Endometrial microvascular endothelial cells (primary cell): Measurements from ENCODE around the gene ST6GAL1. TPM values are rescaled to one million over a fixed set of nuclear protein-coding genes. Genes with fewer than 3 reads are reported as not detected.

Experiments
- in situ Hi-C: cut with HindIII; loops from 2 replicates; pipeline ENCODE4 v1.10.0; 2017; ENCODE audit warnings: low sequenced_read_pairs, low pct_unique_long_range_greater_than_20kb; ENCODE audit errors: inconsistent ontology term
- total RNA-seq: library from RNA; depleted of rRNA; stranded (reverse); fragments of >200 nt; gene quantifications from one replicate; pipeline ENCODE4 v1.2.3, GENCODE V29; 2015; ENCODE audit errors: inconsistent ontology term

The ST6GAL1 gene
- total RNA-seq, 1 donor from 2014 or later: 24.0 TPM

DNA sequence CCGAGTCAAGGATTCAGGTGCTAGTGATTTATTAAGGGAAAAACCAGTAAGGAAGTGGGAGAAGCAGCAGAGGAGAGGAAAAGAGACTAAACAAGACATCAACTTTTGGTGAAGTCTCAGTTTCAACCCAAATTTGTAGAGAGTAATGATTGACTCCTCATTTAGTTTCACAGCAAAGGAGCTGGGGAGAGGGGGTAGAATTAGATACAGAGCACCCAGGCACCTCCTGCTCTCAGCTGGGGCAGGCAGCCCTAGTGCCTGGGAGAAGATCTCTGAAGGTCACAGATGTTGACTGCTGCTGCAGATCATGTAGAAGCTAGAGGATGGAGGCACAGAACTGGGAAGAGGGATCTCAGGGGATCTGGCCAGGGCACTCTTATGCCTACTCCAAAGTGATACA lies 179.8 kb downstream of the ST6GAL1 start:
- in situ Hi-C loops: no loop called here

DNA sequence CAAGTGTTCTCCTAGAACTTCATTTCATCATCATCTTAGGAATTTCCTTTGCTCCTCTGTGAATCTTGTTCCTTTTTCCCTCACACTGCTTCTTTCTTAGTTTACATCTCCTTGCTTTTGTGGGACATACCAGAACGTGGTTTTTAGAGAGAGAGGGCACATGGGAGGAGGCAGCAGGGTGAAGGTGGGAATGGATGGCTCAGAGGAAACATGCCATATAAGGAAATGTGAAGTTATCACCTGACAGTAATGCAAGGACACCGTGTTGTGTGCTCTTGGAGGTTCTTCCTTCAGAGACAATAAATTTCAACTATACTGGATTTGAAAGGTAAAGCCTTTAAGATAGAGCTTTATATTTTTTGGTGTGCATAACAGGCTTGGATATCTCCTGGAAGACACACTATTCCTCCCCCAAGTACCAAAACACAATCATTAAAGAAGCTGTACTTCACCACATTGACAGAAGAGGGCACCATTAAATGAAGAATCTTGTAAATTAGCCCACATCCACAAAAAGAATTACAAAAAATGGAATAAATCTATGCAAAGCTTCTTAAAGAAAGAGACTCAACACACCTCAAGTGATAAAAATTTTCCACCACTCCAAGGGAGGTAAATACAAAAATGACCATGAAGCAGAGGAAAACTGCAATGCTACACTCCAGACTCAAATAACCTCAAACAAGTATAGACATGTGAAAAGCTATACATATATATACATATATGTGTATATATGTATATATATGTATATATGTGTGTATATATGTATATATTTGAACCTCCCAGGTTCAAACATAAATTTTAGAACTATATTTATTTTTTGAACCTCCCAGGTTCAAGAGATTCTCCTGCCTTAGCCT lies 182.8 kb downstream of the ST6GAL1 start:
- in situ Hi-C loops: no loop called here

DNA sequence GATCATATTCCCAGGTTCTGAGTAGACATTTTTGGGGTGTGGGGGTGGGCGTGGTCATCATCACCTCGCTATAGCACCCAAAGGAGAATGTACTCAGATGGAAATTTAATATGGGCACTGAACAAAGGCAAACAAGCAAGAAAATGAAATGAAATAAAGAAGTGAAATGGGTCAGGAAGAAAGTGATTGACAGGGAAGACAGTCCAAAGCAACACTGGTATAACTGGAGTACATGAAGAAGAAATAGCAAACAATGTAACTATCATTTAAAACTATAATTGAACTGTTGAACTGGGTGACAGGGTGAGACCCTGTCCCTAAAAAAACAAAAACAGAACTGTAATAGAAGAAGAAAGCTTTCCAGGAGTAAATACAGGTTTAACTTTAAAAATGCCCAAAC lies 184.2 kb downstream of the ST6GAL1 start:
- in situ Hi-C loops: no loop called here

DNA sequence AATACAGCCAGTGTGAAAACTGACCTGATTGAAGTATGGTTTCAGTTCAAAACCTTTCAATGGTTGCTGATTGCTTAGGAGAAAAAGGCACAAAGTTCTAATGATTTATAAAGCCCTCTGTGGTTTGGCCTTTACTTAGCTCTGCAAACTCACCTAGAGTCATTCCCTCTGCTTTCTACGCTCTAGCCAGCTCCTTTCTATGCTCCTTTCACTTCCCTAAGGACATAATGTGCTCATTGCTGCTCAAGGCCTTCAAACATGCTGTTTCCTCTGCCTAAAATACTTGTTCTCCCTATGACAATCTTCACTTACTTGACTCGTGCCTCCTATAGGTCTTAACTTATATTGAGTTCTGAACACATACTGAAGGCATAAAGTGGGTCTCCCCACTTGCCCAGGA lies 190.0 kb downstream of the ST6GAL1 start:
- in situ Hi-C loops: no loop called here

DNA sequence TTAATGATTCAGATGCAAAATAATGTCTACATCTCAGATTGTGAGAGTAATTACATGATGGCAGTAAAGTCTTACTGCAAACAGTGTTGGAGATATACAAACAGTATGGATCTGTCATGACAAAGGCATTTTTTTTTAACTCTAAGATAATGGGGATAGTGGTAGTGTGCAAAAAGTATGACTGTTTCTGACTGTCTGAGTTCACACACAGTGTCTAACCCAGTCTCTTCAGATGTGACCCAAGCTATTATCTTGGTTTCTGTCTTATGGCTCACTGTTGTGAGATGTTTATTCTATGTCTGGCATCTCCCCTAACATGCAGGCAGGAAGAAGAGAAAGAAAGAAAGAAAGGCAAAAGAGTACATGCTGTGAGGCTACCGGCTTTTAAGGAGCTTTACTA lies 191.9 kb downstream of the ST6GAL1 start:
- in situ Hi-C loops: no loop called here

DNA sequence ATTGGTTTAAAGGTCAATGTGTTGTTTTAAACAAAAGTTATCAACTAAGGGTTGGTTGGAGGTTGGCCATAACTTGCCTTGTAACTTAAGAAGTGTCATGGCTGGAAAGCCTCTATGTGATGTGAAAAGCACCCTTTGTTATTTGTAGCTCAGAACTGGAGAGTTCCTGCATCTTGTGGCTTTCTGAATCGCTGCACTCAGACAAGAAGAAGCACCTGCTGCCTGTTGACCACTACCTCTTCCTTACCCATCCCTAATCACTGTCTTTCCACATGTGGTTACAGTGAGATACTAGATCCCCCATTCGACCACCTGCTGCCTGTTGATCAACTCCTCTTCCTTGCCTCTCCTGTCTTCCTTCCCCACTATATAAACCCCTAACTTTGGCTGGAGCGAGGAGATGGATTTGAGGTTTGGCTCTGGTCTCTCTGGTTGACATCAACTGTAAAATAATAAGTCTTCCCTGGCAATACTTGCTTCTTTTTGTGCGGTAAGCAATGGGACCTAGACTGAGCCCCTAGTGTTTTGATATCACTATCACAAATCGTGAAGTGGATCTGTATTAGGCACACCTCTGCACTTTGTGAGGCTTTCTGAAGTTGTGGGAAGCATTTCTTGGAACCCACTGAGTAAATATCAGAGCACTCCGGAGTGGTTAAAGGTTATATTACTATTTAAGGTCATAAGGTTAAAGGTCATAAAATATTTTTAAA lies 195.1 kb downstream of the ST6GAL1 start:
- in situ Hi-C loops: no loop called here

Other genes with a start within 250 kb of the ST6GAL1 start
- gene KNG1, start 213.2 kb upstream of the ST6GAL1 start, total RNA-seq: not detected
- gene EIF4A2, start 146.9 kb upstream of the ST6GAL1 start, total RNA-seq: 238 TPM
- gene RFC4, start 124.0 kb upstream of the ST6GAL1 start, total RNA-seq: 57.0 TPM
- gene ADIPOQ, start 87.8 kb upstream of the ST6GAL1 start, total RNA-seq: not detected
- gene RPL39L, start 209.0 kb downstream of the ST6GAL1 start, total RNA-seq: 16.3 TPM